Ishikawa (cell line): ENCODE measurements around the gene NR2F1-AS1.

Experiments
- CEBPB ChIP-seq: IDR thresholded peaks from 2 replicates; pipeline ENCODE4 v1.6.1; 2012
- CREB1 ChIP-seq: IDR thresholded peaks from 2 replicates; pipeline ENCODE4 v1.6.1; 2012; ENCODE audit warnings: low read depth
- EGR1 ChIP-seq: IDR thresholded peaks from 2 replicates; pipeline ENCODE4 v1.6.1; 2012
- EP300 ChIP-seq: IDR thresholded peaks from 2 replicates; pipeline ENCODE4 v1.6.1; 2012; ENCODE audit warnings: borderline replicate concordance
- FOXM1 ChIP-seq: IDR thresholded peaks from 2 replicates; pipeline ENCODE4 v1.6.1; 2012; ENCODE audit warnings: low read depth, borderline replicate concordance
- NFIC ChIP-seq: IDR thresholded peaks from 2 replicates; pipeline ENCODE4 v1.6.1; 2012
- RAD21 ChIP-seq: IDR thresholded peaks from 2 replicates; pipeline ENCODE4 v1.6.1; 2012; ENCODE audit warnings: low read depth
- TAF1 ChIP-seq: IDR thresholded peaks from 2 replicates; pipeline ENCODE4 v1.6.1; 2012; ENCODE audit warnings: low read depth, mild to moderate bottlenecking
- TCF12 ChIP-seq: IDR thresholded peaks from 2 replicates; pipeline ENCODE4 v1.6.1; 2012; ENCODE audit warnings: low read depth
- TEAD4 ChIP-seq: IDR thresholded peaks from 2 replicates; pipeline ENCODE4 v1.6.1; 2012
- YY1 ChIP-seq: IDR thresholded peaks from 2 replicates; pipeline ENCODE4 v1.6.1; 2012; ENCODE audit warnings: low read depth
- ZBTB7A ChIP-seq: IDR thresholded peaks from 2 replicates; pipeline ENCODE4 v1.6.1; 2012; ENCODE audit warnings: low read depth
- TF ChIP-seq, protein P1 (sequence below): IDR thresholded peaks from 2 replicates; pipeline ENCODE4 v1.6.1; 2012; ENCODE audit warnings: low read depth, mild to moderate bottlenecking
- TF ChIP-seq, protein P2 (sequence below): IDR thresholded peaks from 2 replicates; pipeline ENCODE4 v1.6.1; 2012
- TF ChIP-seq, protein P3 (sequence below): IDR thresholded peaks from 2 replicates; pipeline ENCODE4 v1.6.1; 2012

NR2F1-AS1 gene

DNA sequence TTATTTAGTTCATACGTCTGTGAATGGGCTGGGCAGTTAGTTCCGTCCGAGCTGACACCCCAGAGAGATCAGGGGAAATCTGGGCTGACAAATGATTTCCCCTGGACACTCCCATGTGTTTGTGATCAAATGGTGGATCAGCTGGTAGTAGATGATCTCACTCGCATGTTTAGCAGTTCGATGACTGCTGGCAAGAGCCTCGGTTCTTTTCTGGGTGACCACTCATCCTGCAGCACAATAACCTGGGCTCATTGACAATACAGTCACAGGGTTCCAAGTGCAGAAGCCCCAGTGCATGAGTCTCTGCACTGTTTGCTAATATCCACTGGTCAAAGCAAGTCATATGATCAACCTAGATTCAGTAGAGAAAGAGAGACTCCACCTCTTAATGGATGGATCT lies 155.9 kb downstream of the NR2F1-AS1 start:
- no peak for TF ChIP-seq NFIC
- no peak for TF ChIP-seq TAF1
- TF ChIP-seq, protein P1, sequence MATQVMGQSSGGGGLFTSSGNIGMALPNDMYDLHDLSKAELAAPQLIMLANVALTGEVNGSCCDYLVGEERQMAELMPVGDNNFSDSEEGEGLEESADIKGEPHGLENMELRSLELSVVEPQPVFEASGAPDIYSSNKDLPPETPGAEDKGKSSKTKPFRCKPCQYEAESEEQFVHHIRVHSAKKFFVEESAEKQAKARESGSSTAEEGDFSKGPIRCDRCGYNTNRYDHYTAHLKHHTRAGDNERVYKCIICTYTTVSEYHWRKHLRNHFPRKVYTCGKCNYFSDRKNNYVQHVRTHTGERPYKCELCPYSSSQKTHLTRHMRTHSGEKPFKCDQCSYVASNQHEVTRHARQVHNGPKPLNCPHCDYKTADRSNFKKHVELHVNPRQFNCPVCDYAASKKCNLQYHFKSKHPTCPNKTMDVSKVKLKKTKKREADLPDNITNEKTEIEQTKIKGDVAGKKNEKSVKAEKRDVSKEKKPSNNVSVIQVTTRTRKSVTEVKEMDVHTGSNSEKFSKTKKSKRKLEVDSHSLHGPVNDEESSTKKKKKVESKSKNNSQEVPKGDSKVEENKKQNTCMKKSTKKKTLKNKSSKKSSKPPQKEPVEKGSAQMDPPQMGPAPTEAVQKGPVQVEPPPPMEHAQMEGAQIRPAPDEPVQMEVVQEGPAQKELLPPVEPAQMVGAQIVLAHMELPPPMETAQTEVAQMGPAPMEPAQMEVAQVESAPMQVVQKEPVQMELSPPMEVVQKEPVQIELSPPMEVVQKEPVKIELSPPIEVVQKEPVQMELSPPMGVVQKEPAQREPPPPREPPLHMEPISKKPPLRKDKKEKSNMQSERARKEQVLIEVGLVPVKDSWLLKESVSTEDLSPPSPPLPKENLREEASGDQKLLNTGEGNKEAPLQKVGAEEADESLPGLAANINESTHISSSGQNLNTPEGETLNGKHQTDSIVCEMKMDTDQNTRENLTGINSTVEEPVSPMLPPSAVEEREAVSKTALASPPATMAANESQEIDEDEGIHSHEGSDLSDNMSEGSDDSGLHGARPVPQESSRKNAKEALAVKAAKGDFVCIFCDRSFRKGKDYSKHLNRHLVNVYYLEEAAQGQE = no peak
- no peak for TF ChIP-seq TCF12
- TF ChIP-seq TEAD4 = no peak
- TF ChIP-seq CEBPB = no peak
- TF ChIP-seq FOXM1 = no peak
- no peak for TF ChIP-seq YY1
- TF ChIP-seq, protein P2, sequence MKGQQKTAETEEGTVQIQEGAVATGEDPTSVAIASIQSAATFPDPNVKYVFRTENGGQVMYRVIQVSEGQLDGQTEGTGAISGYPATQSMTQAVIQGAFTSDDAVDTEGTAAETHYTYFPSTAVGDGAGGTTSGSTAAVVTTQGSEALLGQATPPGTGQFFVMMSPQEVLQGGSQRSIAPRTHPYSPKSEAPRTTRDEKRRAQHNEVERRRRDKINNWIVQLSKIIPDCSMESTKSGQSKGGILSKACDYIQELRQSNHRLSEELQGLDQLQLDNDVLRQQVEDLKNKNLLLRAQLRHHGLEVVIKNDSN = no peak
- no peak for TF ChIP-seq CREB1
- TF ChIP-seq, protein P3, sequence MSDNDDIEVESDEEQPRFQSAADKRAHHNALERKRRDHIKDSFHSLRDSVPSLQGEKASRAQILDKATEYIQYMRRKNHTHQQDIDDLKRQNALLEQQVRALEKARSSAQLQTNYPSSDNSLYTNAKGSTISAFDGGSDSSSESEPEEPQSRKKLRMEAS = no peak
- no peak for TF ChIP-seq EP300

DNA sequence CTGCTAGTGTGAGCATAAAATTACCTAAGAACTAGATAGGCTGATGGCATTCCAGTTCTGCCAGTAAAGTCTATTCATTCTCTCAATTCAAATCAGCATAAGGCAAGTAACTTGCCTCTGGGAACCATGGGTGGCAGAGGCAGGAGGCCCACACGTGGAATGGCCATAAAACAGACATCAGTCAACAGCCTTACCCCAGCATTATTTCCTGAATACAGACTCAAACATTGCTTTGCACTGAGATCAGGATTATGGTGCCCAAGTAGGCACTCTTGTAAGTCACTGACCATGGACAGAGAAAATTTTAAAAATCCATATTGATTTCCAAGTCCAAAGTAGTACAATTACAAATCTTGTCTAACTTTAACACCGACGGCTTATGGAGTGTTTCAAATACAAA lies 157.7 kb downstream of the NR2F1-AS1 start:
- TF ChIP-seq, protein P1 = peak; percentile 38; the same call in 1 of the 2 replicates
- TF ChIP-seq, protein P2 = no peak
- TF ChIP-seq CREB1 (no peak), EGR1 (no peak), TCF12 (no peak), CEBPB (no peak)
- TF ChIP-seq, protein P3 = no peak

DNA sequence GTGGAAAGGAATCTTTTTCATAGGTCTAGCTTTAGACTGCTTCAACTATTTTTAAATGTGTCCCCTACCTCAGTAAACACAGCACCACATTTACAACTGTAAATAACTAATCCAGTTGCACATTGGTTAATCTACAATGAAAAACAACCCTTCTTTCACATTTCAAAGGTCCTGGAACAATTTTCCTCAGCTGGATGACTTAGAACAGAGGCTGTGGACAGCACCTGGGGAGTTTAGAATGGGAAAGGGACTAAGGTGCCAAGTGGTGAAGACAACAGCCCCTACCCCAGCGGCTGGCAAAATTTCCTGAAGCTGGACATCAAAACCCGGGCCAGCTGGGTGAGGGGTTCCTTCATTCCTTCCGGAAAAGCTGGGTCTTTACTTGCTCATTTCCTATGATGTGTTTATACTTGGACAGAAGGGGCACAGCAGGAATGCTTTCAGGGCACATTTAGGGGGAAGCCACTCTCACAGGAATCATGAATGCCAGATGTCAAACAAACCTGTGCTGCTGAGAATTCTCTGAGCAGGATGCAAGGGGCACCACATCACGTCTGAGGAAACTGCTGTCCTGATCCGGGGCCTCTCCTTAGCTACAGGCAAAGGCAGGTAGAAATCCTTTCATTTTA lies 158.3 kb downstream of the NR2F1-AS1 start:
- TF ChIP-seq TEAD4 = 0 out of 2 replicates have a peak, but pooled peaks have one; percentile 19
- TF ChIP-seq NFIC = peak; percentile 75
- peak; percentile 46; the same call in 1 of the 2 replicates for TF ChIP-seq TCF12
- no peak for TF ChIP-seq RAD21
- TF ChIP-seq EP300 = peak; percentile 42; the same call in 1 of the 2 replicates

DNA sequence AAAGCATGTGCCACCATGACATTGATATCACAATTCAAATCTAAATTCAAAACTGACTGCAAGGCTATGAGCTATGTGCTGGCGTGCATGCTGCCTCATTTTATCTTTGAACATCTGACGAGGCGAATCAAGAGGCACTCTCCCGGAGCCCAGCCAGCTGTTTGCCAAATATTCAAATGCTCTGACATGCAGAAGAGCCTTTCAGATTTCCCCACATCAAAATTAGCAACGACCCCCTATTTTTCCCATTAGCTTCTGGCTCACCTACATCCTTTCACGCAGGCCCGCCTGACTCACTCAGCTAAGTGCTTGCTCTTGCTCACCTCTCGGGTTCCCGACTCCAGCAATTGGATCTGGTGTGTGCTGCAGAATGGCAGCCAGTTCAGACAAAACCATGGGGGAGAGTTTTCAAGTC lies 159.0 kb downstream of the NR2F1-AS1 start:
- TF ChIP-seq, protein P2 = no peak
- TF ChIP-seq CREB1 = no peak
- no peak for TF ChIP-seq ZBTB7A
- TF ChIP-seq YY1 = no peak
- no peak for TF ChIP-seq TEAD4
- no peak for TF ChIP-seq TCF12
- TF ChIP-seq FOXM1 = no peak
- no peak for TF ChIP-seq TAF1
- no peak for TF ChIP-seq EGR1
- no peak for TF ChIP-seq CEBPB
- TF ChIP-seq EP300 = no peak

DNA sequence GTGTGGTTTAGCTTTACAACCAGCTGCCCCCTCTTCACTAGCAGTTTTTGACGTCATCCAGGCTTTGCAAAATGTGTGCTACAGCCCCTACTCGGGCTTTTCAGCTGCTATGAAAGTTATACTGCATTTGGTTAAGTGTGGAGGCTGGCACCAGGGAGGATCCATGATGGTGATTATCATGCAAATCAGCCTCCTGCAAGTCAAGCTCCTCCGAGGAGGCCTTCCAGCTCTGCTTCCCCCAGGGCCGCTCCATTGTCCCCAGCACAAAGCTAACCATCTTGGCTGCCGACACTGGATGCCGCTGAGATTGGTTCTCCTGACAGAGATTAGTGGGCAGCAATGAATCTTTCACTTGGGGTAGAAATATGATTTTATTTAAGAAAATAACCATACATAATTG lies 159.6 kb downstream of the NR2F1-AS1 start:
- no peak for TF ChIP-seq YY1
- TF ChIP-seq, protein P1 = no peak
